MM.1S (cell line): Measurements from ENCODE around the gene HOXC4.

ENCODE experiments used
- DNase-seq: peaks from one replicate; pipeline ENCODE4 v3.0.0-alpha.2; 2015
- H2AFZ ChIP-seq: fragments of 300-600 bp; sonication (generic); 2 replicates; pipeline ENCODE4 v1.6.0; 2016; ENCODE audit warnings: antibody characterized with exemption, low read length
- H3F3A ChIP-seq: fragments of 300-600 bp; sonication (generic); 2 replicates; pipeline ENCODE4 v1.6.1; 2016; ENCODE audit warnings: mild to moderate bottlenecking, antibody characterized with exemption, low read length, moderate library complexity, mixed read lengths; ENCODE audit not compliant: insufficient read depth
- H3K27ac ChIP-seq: fragments of 300-600 bp; sonication (generic); 2 replicates; pipeline ENCODE4 v1.5.1; 2016; ENCODE audit warnings: mild to moderate bottlenecking, low read length
- H3K27me3 ChIP-seq: fragments of 300-600 bp; sonication (generic); replicated peaks from 2 replicates; pipeline ENCODE4 v1.6.0; 2016; ENCODE audit warnings: low read length; ENCODE audit not compliant: insufficient read depth
- H3K36me3 ChIP-seq: fragments of 300-600 bp; sonication (generic); replicated peaks from 2 replicates; pipeline ENCODE4 v1.6.1; 2016; ENCODE audit warnings: mild to moderate bottlenecking, low read length, mixed read lengths; ENCODE audit not compliant: insufficient read depth
- H3K4me1 ChIP-seq: fragments of 300-600 bp; sonication (generic); 2 replicates; pipeline ENCODE4 v1.6.1; 2016; ENCODE audit warnings: low read length, mixed read lengths
- H3K4me2 ChIP-seq: fragments of 300-600 bp; sonication (generic); 2 replicates; pipeline ENCODE4 v1.6.0; 2016; ENCODE audit warnings: low read depth, low read length
- H3K4me3 ChIP-seq: fragments of 300-600 bp; sonication (generic); 2 replicates; pipeline ENCODE4 v1.5.1; 2016; ENCODE audit warnings: low read length, mixed read lengths
- H3K79me2 ChIP-seq: fragments of 300-600 bp; sonication (generic); 2 replicates; pipeline ENCODE4 v1.6.1; 2016; ENCODE audit warnings: mixed run types, low read length, mixed read lengths
- H3K9ac ChIP-seq: fragments of 300-600 bp; sonication (generic); 2 replicates; pipeline ENCODE4 v1.6.1; 2016; ENCODE audit warnings: low read length, mixed read lengths
- H3K9me2 ChIP-seq: fragments of 300-600 bp; sonication (generic); replicated peaks from 2 replicates; pipeline ENCODE4 v1.6.1; 2016; ENCODE audit warnings: mild to moderate bottlenecking, low read length, mixed read lengths; ENCODE audit not compliant: insufficient read depth
- H3K9me3 ChIP-seq: fragments of 300-600 bp; sonication (generic); replicated peaks from 2 replicates; pipeline ENCODE4 v1.6.1; 2016; ENCODE audit warnings: mild to moderate bottlenecking, low read length, mixed read lengths; ENCODE audit not compliant: insufficient read depth
- H4K20me1 ChIP-seq: fragments of 300-600 bp; sonication (generic); 2 replicates; pipeline ENCODE4 v1.6.1; 2016; ENCODE audit warnings: mild to moderate bottlenecking, low read length, moderate library complexity, mixed read lengths; ENCODE audit not compliant: insufficient read depth
- EZH2 ChIP-seq: fragments of 300-600 bp; sonication (generic); optimal IDR thresholded peaks from 2 replicates; pipeline ENCODE3; 2017; ENCODE audit warnings: low read depth, mild to moderate bottlenecking, antibody characterized with exemption, low read length, mixed read lengths
- EZH2phosphoT487 ChIP-seq: fragments of 300-600 bp; sonication (generic); IDR thresholded peaks from 2 replicates; pipeline ENCODE4 v1.6.1; 2018; ENCODE audit warnings: antibody characterized with exemption, low read length
- TF ChIP-seq, protein P1 (sequence below): fragments of 300-600 bp; sonication (generic); IDR thresholded peaks from 2 replicates; pipeline ENCODE4 v1.5.1; 2016; ENCODE audit warnings: antibody characterized with exemption, low read length, mixed read lengths

Gene HOXC4

GRCh38 chr12:54018468-54018984 is 35.1 kb upstream of the HOXC4 start:
- Histone ChIP-seq H4K20me1 (no peaks in the 10 kb centered on the region), H3K9me2 (no peaks in the 10 kb centered on the region), H3F3A (no peaks in the 10 kb centered on the region), H3K9ac (no peak overlapping the region), H3K9me3 (no peaks in the 10 kb centered on the region), H2AFZ (peak overlapping the region; percentile 85), H3K36me3 (no peaks in the 10 kb centered on the region), H3K4me2 (peak overlapping the region; percentile 85; the same call in 1 of the 2 replicates), H3K4me1 (no peaks in the 10 kb centered on the region), H3K27ac (no peak overlapping the region), H3K27me3 (peaks cover 83% of the 10 kb centered on the region), H3K79me2 (no peaks in the 10 kb centered on the region), H3K4me3 (peak overlapping the region; percentile 69; the same call in 1 of the 2 replicates)
- DNase-seq = no peak
- TF ChIP-seq EZH2phosphoT487 = no peak
- TF ChIP-seq, protein P1, sequence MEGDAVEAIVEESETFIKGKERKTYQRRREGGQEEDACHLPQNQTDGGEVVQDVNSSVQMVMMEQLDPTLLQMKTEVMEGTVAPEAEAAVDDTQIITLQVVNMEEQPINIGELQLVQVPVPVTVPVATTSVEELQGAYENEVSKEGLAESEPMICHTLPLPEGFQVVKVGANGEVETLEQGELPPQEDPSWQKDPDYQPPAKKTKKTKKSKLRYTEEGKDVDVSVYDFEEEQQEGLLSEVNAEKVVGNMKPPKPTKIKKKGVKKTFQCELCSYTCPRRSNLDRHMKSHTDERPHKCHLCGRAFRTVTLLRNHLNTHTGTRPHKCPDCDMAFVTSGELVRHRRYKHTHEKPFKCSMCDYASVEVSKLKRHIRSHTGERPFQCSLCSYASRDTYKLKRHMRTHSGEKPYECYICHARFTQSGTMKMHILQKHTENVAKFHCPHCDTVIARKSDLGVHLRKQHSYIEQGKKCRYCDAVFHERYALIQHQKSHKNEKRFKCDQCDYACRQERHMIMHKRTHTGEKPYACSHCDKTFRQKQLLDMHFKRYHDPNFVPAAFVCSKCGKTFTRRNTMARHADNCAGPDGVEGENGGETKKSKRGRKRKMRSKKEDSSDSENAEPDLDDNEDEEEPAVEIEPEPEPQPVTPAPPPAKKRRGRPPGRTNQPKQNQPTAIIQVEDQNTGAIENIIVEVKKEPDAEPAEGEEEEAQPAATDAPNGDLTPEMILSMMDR = no peak

DNA sequence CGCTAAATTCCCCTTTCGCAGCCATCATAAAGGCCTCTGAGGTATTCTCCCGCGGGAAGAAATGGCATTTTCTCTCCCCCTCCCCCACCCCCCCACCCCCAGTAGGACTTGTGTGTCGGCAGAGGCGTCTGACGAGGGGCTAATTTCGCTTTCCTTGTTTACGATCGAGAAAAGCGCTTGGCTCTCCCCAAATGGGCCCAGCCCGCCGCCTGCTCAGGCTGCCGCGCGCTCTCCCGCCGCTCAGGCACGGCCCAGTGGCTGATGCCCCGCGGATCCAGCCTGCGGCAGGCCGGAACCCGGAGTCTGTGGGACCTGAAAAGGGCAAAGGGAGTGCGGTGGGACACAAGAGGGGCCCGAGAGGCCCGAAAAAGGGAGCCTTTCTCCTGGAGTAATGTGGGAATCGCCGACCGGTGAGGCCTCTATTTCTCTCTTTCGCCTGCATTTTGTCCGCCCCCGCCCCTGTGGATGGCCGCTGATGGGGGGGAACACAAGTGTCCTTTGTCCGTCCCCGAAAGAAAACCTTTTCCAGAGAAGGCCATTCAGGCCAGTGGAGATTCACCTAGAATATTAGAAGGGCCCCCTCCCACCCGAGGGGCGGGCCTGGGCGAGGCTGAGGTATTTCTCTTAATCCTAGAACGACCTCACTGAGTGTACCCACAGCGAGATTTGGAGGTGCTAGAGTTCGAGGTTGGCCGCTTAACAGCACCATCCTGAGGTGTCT is 34.4 kb upstream of the HOXC4 start:
- TF ChIP-seq EZH2phosphoT487 (no peak), EZH2 (no peak)
- TF ChIP-seq, protein P1 = no peak

DNA sequence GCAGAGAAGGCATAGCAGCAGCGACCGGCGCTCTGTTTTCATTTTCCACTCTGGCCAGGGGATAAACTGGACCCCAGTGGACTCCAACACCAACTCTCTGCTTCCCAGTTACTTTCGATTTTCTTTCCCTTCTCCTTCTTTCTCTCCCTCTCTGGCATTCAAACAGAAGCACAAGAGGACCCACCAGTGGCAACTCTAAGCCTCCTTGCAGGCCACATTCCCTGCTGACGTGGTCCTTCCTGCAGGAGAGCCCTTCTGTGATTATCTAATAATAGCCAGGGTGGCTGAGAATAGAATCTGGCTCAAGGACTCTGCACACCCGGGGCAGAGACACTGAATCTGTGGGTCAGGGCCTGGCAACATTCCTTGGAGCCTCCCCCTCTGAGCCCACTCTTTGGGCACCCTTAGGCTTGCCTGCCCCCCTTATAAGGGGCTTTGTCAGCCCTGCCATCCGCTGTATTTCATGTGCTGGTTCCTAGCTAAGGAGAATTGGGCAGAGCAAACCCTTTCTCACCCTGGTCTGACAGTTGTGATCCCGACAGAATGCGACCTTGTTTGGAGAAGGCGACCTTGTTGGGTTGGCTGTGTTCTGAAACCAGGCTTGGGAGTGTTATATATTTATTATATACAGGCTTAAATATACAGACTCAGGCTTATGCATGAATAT is 33.6 kb upstream of the HOXC4 start:
- Histone ChIP-seq H3K4me3 (no peak overlapping the region), H3K79me2 (no peaks in the 10 kb centered on the region), H3F3A (no peaks in the 10 kb centered on the region), H3K36me3 (no peaks in the 10 kb centered on the region), H3K9me2 (no peaks in the 10 kb centered on the region), H3K4me2 (no peak overlapping the region), H3K9ac (no peak overlapping the region), H3K27ac (no peak overlapping the region), H2AFZ (no peak overlapping the region), H3K27me3 (peaks cover 83% of the 10 kb centered on the region), H3K9me3 (no peaks in the 10 kb centered on the region), H3K4me1 (no peaks in the 10 kb centered on the region), H4K20me1 (no peaks in the 10 kb centered on the region)
- no peak for TF ChIP-seq EZH2
- TF ChIP-seq EZH2phosphoT487 = no peak
- TF ChIP-seq, protein P1 = no peak
- no peak for DNase-seq

More for the DNA sequence above, 34.4 kb upstream of the HOXC4 start:
- DNase-seq = no peak
- Histone ChIP-seq H3K27me3 (peaks cover 83% of the 10 kb centered on the region), H3K9me2 (no peaks in the 10 kb centered on the region), H3K4me2 (no peak overlapping the region), H4K20me1 (no peaks in the 10 kb centered on the region), H3K4me3 (no peak overlapping the region), H3K36me3 (no peaks in the 10 kb centered on the region), H3K27ac (no peak overlapping the region), H3K9me3 (no peaks in the 10 kb centered on the region), H3F3A (no peaks in the 10 kb centered on the region), H3K9ac (no peak overlapping the region), H3K4me1 (no peaks in the 10 kb centered on the region), H3K79me2 (no peaks in the 10 kb centered on the region), H2AFZ (no peak overlapping the region)
